OCI-LY1 (cell line): Measurements from ENCODE around the gene REC8.

ENCODE experiments used
- CTCF ChIP-seq: fragments of 200-600 bp; sonication (generic), shearing (Covaris generic); IDR thresholded peaks from 2 replicates; pipeline ENCODE4 v1.5.1; 2017; ENCODE audit warnings: mild to moderate bottlenecking, antibody characterized with exemption, low read length, moderate library complexity, mixed read lengths
- EZH2 ChIP-seq: fragments of 200-600 bp; sonication (generic), shearing (Covaris generic); IDR thresholded peaks from 2 replicates; pipeline ENCODE4 v1.8.0; 2017; ENCODE audit warnings: borderline replicate concordance, mixed run types, mild to moderate bottlenecking, antibody characterized with exemption, low read length, moderate library complexity, mixed read lengths

- TF ChIP-seq CTCF (no peak), EZH2 (no peak)
Observed at GRCh38 chr14:24216345-24216699, 44.4 kb downstream of the REC8 start.
